ENCODE results near the gene NAT10. TPM values are rescaled to one million over a fixed set of nuclear protein-coding genes. Genes with fewer than 3 reads are reported as not detected.
A peak's percentile ranks its signal among the peaks of the same experiment; 100 is the strongest.

Gene NAT10
- total RNA-seq (43.1 TPM), polyA plus RNA-seq (ENCODE audit: insufficient read depth, low read depth, low replicate concordance) (24.1 TPM)
- long read RNA-seq, donor 1, full-length matches to known transcripts = 8 of 8 reads
- long read RNA-seq, donor 1, partial matches to known transcripts = 0 of 8 reads
- long read RNA-seq, donor 1, other reads (novel, unspliced or antisense) = 0 of 8 reads
- long read RNA-seq, donor 2, full-length matches to known transcripts = 2 of 2 reads
- long read RNA-seq, donor 2, partial matches to known transcripts = 0 of 2 reads
- long read RNA-seq, donor 2, other reads (novel, unspliced or antisense) = 0 of 2 reads
- long read RNA-seq, donor 3, full-length matches to known transcripts = 2 of 2 reads
- long read RNA-seq, donor 3, partial matches to known transcripts = 0 of 2 reads
- long read RNA-seq, donor 3, other reads (novel, unspliced or antisense) = 0 of 2 reads
- long read RNA-seq, donor 4, full-length matches to known transcripts = 1 of 8 reads
- long read RNA-seq, donor 4, partial matches to known transcripts = 7 of 8 reads
- long read RNA-seq, donor 4, other reads (novel, unspliced or antisense) = 0 of 8 reads
- long read RNA-seq, donor 5 = 0 reads
- long read RNA-seq, donor 6, full-length matches to known transcripts = 2 of 2 reads
- long read RNA-seq, donor 6, partial matches to known transcripts = 0 of 2 reads
- long read RNA-seq, donor 6, other reads (novel, unspliced or antisense) = 0 of 2 reads
- long read RNA-seq, donor 7, full-length matches to known transcripts = 7 of 24 reads
- long read RNA-seq, donor 7, partial matches to known transcripts = 14 of 24 reads
- long read RNA-seq, donor 7, other reads (novel, unspliced or antisense) = 3 of 24 reads
- long read RNA-seq, donor 8 = 0 reads
- long read RNA-seq, donor 9 = 0 reads
- long read RNA-seq, donor 10, full-length matches to known transcripts = 2 of 35 reads
- long read RNA-seq, donor 10, partial matches to known transcripts = 33 of 35 reads
- long read RNA-seq, donor 10, other reads (novel, unspliced or antisense) = 0 of 35 reads

DNA sequence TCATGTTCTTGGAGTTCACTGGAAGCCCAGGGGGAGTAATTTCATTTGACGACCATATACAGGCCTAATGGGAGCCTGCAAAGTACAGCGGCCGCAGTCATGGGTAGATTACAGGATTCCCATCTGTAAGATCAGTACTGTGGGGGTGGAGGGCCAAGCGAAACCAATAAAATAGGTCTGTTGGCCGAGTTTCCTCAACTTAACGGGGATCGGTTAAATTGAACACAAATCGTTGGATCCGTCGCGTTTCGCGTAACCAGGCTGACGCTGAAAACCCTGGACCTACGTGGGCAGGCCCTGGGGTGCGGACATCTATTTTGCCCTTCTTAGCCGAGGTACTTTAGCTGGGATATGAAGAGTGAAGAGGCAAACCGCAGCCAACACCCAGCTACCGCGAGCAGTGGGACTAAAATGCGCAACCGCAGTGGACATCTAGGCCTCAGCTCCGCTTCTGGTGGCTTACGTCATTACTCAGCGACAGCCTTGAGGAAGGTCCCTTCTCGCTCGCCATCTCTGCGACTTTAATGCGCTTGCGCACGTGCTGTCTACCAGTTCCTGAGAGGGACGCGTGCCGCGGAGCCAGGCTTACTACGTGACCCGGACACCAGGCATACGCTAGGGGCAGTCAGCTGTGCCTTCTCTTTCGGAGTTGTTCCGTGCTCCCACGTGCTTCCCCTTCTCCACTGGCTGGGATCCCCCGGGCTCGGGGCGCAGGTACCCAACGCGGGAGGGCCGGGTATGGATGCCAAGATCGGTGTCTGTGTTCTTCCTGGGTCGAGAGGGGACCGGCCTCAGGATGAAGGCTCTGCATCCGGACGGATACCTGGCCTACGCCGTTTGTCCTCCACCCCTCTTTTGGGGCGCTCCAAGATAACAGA lies at the start of gene NAT10:
TSS of gene NAT10 (plus strand) at position 551 of the 878 bp plus-strand sequence. CDS start 2,597 bp downstream, outside the sequence.
- Histone ChIP-seq H3K4me1 (ENCODE audit: control insufficient read depth in 2 of 3, insufficient read depth in 2 of 3, low read depth in 1 of 3, low read length in 3 of 3) (peaks cover 0 to 8% (median 6%) of the 10 kb centered on the region in 3 donors), H3K27ac (ENCODE audit: low read depth in 2 of 2, low read length in 2 of 2) (peak within 1 kb of the TSS; percentile 89 to 93), H3K9me3 (ENCODE audit: control insufficient read depth in 2 of 3, insufficient read depth in 1 of 3, low read length in 3 of 3) (no peaks in the 10 kb centered on the region), H3K9ac (ENCODE audit: low read length in 3 of 3) (peak within 1 kb of the TSS; percentile 93 to 99 (median 97)), H3K27me3 (ENCODE audit: control insufficient read depth, insufficient read depth, low read length) (no peaks in the 10 kb centered on the region), H3K4me3 (ENCODE audit: low read length in 3 of 3) (peak within 1 kb of the TSS; percentile 95 to 98 (median 95)), H3K36me3 (ENCODE audit: control insufficient read depth in 2 of 3, insufficient read depth in 3 of 3, low read length in 3 of 3) (peaks cover 4 to 23% (median 9%) of the 10 kb centered on the region in 3 donors)
- intact Hi-C loops (cut with DNase I) = no loop called here
- no peak for FAIRE-seq
- DNase-seq = peak; percentile 98 to 99 (median 98)
- TF ChIP-seq, protein P1, sequence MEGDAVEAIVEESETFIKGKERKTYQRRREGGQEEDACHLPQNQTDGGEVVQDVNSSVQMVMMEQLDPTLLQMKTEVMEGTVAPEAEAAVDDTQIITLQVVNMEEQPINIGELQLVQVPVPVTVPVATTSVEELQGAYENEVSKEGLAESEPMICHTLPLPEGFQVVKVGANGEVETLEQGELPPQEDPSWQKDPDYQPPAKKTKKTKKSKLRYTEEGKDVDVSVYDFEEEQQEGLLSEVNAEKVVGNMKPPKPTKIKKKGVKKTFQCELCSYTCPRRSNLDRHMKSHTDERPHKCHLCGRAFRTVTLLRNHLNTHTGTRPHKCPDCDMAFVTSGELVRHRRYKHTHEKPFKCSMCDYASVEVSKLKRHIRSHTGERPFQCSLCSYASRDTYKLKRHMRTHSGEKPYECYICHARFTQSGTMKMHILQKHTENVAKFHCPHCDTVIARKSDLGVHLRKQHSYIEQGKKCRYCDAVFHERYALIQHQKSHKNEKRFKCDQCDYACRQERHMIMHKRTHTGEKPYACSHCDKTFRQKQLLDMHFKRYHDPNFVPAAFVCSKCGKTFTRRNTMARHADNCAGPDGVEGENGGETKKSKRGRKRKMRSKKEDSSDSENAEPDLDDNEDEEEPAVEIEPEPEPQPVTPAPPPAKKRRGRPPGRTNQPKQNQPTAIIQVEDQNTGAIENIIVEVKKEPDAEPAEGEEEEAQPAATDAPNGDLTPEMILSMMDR (IDR thresholded peaks at IDR 0.05; ENCODE audit: borderline replicate concordance, extremely low read depth, insufficient read depth) = peak; percentile 1

DNA sequence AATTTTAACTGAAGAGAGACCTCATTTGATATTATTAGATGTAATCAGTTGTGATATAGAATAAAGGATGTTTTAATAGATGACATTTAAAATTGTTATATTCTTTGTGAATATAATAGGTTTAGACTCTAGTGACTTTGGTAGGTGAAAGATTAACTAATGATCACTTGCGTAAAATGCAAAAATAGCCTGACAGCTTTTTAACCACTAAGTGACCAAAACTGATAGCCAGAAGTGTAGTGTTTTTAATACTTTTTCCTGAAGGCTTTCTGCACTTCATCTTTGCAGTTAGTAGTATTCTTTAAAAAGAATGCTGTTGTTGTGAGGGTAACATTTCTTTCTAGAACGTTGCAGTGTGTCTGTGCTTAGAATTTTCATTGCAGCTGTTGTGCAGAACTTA lies 48.8 kb upstream of the NAT10 start:
- peaks cover 0 to 12% (median 3%) of the 10 kb centered on the region in 3 donors for H3K4me1 ChIP-seq (ENCODE audit: control insufficient read depth in 2 of 3, insufficient read depth in 2 of 3, low read depth in 1 of 3, low read length in 3 of 3)
- no peaks in the 10 kb centered on the region for H3K27me3 ChIP-seq (ENCODE audit: control insufficient read depth, insufficient read depth, low read length)
- TF ChIP-seq, protein P1 (IDR thresholded peaks at IDR 0.05; ENCODE audit: borderline replicate concordance, extremely low read depth, insufficient read depth) = no peak
- no peaks in the 10 kb centered on the region for H3K36me3 ChIP-seq (ENCODE audit: control insufficient read depth in 2 of 3, insufficient read depth in 3 of 3, low read length in 3 of 3)
- intact Hi-C loops (cut with DNase I) = no loop called here
- H3K9me3 ChIP-seq (ENCODE audit: control insufficient read depth in 2 of 3, insufficient read depth in 1 of 3, low read length in 3 of 3) = no peaks in the 10 kb centered on the region
- peak overlapping the region in 2 of 3 donors; percentile 7 to 28 for H3K4me3 ChIP-seq (ENCODE audit: low read length in 3 of 3)
- DNase-seq (no peak), FAIRE-seq (no peak)
- no peak overlapping the region for H3K27ac ChIP-seq (ENCODE audit: low read depth in 2 of 2, low read length in 2 of 2)
- H3K9ac ChIP-seq (ENCODE audit: low read length in 3 of 3) = no peak overlapping the region

DNA sequence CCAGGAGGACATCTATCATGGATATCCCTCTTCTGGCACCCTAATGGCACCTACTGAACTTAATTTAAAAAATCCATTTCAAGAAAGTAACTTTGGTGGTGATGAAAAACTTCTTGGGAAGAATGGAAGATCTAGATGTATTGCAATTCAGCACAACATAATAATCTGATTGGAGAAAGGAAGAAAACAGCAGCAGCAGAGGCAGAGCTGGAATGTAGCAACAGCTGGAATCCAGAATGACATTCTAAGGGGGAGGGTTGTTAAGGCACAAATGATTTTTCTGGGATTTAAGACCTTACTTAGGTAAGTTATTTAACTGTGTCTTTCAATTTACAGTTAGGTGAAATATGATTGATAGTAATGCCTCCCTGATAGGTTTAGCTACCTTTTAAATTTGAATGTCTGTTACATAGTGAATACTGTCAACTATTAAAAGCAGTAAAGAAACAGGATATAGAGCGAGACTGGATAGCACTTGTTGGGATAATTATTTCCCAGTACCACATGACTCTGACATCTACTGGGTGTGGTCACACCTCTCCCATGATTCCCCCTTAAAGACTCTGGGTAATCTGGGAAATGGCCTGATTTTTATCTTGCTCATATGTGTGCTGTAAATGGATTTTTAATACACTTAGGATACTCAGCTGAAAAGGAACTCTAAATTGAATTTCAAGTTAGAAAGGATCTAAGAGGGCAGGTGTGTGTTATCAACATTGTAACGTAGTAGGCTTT lies 42.2 kb upstream of the NAT10 start:
- Histone ChIP-seq H3K4me1 (ENCODE audit: control insufficient read depth in 2 of 3, insufficient read depth in 2 of 3, low read depth in 1 of 3, low read length in 3 of 3) (peaks cover 0 to 13% (median 3%) of the 10 kb centered on the region in 3 donors), H3K27ac (ENCODE audit: low read depth in 2 of 2, low read length in 2 of 2) (no peak overlapping the region), H3K4me3 (ENCODE audit: low read length in 3 of 3) (no peak overlapping the region), H3K36me3 (ENCODE audit: control insufficient read depth in 2 of 3, insufficient read depth in 3 of 3, low read length in 3 of 3) (peaks cover 2 to 5% (median 5%) of the 10 kb centered on the region in 3 donors), H3K27me3 (ENCODE audit: control insufficient read depth, insufficient read depth, low read length) (no peaks in the 10 kb centered on the region), H3K9me3 (ENCODE audit: control insufficient read depth in 2 of 3, insufficient read depth in 1 of 3, low read length in 3 of 3) (no peaks in the 10 kb centered on the region), H3K9ac (ENCODE audit: low read length in 3 of 3) (no peak overlapping the region)
- TF ChIP-seq, protein P1 (IDR thresholded peaks at IDR 0.05; ENCODE audit: borderline replicate concordance, extremely low read depth, insufficient read depth) = no peak
- peak in 1 of 5 donors; percentile 22 for DNase-seq
- no peak for FAIRE-seq
- intact Hi-C loops (cut with DNase I) = no loop called here
